ENCODE results near the gene YWHAG. TPM values are rescaled to one million over a fixed set of nuclear protein-coding genes. Genes with fewer than 3 reads are reported as not detected.

YWHAG gene
- total and polyA plus RNA-seq, 2 experiments from 2014 or later: 82.2 to 179 TPM

- TF ChIP-seq ZNF462 (CRISPR knock-in tag; IDR thresholded peaks at IDR 0.05): no peak
These were observed 53.9 kb downstream of the YWHAG start (continued) for GRCh38 chr7:76304888-76305375.

- no peaks in the 10 kb centered on the region for H3K9me2 ChIP-seq (ENCODE audit: insufficient read depth)
- H3K4me1 ChIP-seq (ENCODE audit: insufficient read depth): peaks cover 17% of the 10 kb centered on the region; the same call in 1 of the 2 replicates
- peak overlapping the region; percentile 81 for H3K4me3 ChIP-seq
- H3K4me2 ChIP-seq: peak overlapping the region; percentile 92
- no peaks in the 10 kb centered on the region for H3K79me2 ChIP-seq (replicated peaks; ENCODE audit: insufficient read depth)
- Mint-ChIP-seq H3K9me3 (peaks cover 5% of the 10 kb centered on the region), H3K27ac (no peak overlapping the region; the same call in 1 of the 2 replicates), H3K4me1 (peaks cover 17% of the 10 kb centered on the region), H3K36me3 (ENCODE audit: low read depth) (peaks cover 7% of the 10 kb centered on the region), H3K27me3 (ENCODE audit: insufficient read depth, low read depth, poor library complexity) (peaks cover 32% of the 10 kb centered on the region), H3K4me3 (peak overlapping the region; percentile 80)
- no peaks in the 10 kb centered on the region for H4K20me1 ChIP-seq (replicated peaks; ENCODE audit: insufficient read depth)
- H3K27me3 ChIP-seq (ENCODE audit: insufficient read depth): peaks cover 13% of the 10 kb centered on the region
- H2AFZ ChIP-seq: peak overlapping the region; percentile 88
- no peak overlapping the region for H3K27ac ChIP-seq (ENCODE audit: low read depth)
- H3K36me3 ChIP-seq (ENCODE audit: insufficient read depth): no peaks in the 10 kb centered on the region
- H3F3A ChIP-seq (replicated peaks; ENCODE audit: low read depth): peaks cover 20% of the 10 kb centered on the region; the same call in 1 of the 2 replicates
- DNase-seq (ENCODE audit: low spot score): peak; percentile 98
- peak; percentile 83 for ATAC-seq
- no peak for TF ChIP-seq JUNB (IDR thresholded peaks at IDR 0.05; ENCODE audit: unreplicated experiment)
- TF ChIP-seq ZNF462 (CRISPR knock-in tag; IDR thresholded peaks at IDR 0.05): no peak
- TF ChIP-seq STAT1 (IDR thresholded peaks at IDR 0.05; ENCODE audit: unreplicated experiment): no peak
- peak; percentile 82 for TF ChIP-seq POLR2AphosphoS5 (IDR thresholded peaks at IDR 0.05; ENCODE audit: low read depth)
- TF ChIP-seq ETS1 (IDR thresholded peaks at IDR 0.05): peak; percentile 63; the same call in 1 of the 2 replicates
These were observed 55.3 kb downstream of the YWHAG start for GRCh38 chr7:76303202-76304147.
